HUES64 (cell line): ENCODE data around the gene AHRR.

Experiments
- H3K27ac ChIP-seq: 2 replicates; pipeline ENCODE4 v1.7.0; 2013; ENCODE audit warnings: low read depth, low read length, inconsistent platforms
- H3K27me3 ChIP-seq: 2 replicates; pipeline ENCODE4 v1.6.1; 2013; ENCODE audit warnings: mild to moderate bottlenecking, low read length; ENCODE audit not compliant: insufficient read depth
- H3K36me3 ChIP-seq: 2 replicates; pipeline ENCODE4 v1.6.1; 2013; ENCODE audit warnings: mild to moderate bottlenecking, low read length; ENCODE audit not compliant: insufficient read depth
- H3K4me1 ChIP-seq: 2 replicates; pipeline ENCODE4 v1.6.1; 2013; ENCODE audit warnings: mild to moderate bottlenecking, low read length, moderate library complexity; ENCODE audit not compliant: insufficient read depth
- H3K4me3 ChIP-seq: 2 replicates; pipeline ENCODE4 v1.5.1; 2013; ENCODE audit warnings: mild to moderate bottlenecking, low read length, moderate library complexity
- H3K9ac ChIP-seq: 2 replicates; pipeline ENCODE4 v1.6.1; 2013; ENCODE audit warnings: mild to moderate bottlenecking, low read depth, low read length
- H3K9me3 ChIP-seq: 2 replicates; pipeline ENCODE4 v1.6.1; 2013; ENCODE audit warnings: low read depth, low read length; ENCODE audit not compliant: insufficient read depth
- WGBS: fragments of 150-250, 120-280 bp; methylation state at CpG from one replicate; pipeline ENCODE4 v1.1.7; 2013; ENCODE audit warnings: missing lambda C conversion rate; 5-methylcytosine and 5-hydroxymethylcytosine counted together

The AHRR gene

GRCh38 chr5:433836-434235, 112.3 kb downstream of the AHRR start:
- Histone ChIP-seq H3K4me3 (no peak overlapping the region), H3K9me3 (no peaks in the 10 kb centered on the region), H3K36me3 (no peaks in the 10 kb centered on the region), H3K27ac (no peak overlapping the region), H3K9ac (no peak overlapping the region), H3K4me1 (no peaks in the 10 kb centered on the region), H3K27me3 (no peaks in the 10 kb centered on the region)
- WGBS, result 91% methylated on average over 16 of the region's 16 CpGs

- Histone ChIP-seq H3K4me1 (no peaks in the 10 kb centered on the region), H3K4me3 (no peak overlapping the region), H3K9ac (no peak overlapping the region), H3K27me3 (no peaks in the 10 kb centered on the region), H3K27ac (no peak overlapping the region), H3K36me3 (no peaks in the 10 kb centered on the region), H3K9me3 (no peaks in the 10 kb centered on the region)
- 92% methylated on average over 26 of the region's 26 CpGs for WGBS
Measured at GRCh38 chr5:434443-435146, 113.1 kb downstream of the AHRR start.

- no peaks in the 10 kb centered on the region for H3K9me3 ChIP-seq
- H3K4me3 ChIP-seq, result no peak overlapping the region
- no peak overlapping the region for H3K27ac ChIP-seq
- H3K36me3 ChIP-seq, result no peaks in the 10 kb centered on the region
- no peaks in the 10 kb centered on the region for H3K27me3 ChIP-seq
- WGBS, result 92% methylated on average over 27 of the region's 27 CpGs
- H3K4me1 ChIP-seq, result no peaks in the 10 kb centered on the region
- H3K9ac ChIP-seq, result no peak overlapping the region
Measured at GRCh38 chr5:435156-435790, 113.8 kb downstream of the AHRR start.

- Histone ChIP-seq H3K4me1 (no peaks in the 10 kb centered on the region), H3K27me3 (no peaks in the 10 kb centered on the region), H3K36me3 (no peaks in the 10 kb centered on the region), H3K27ac (no peak overlapping the region), H3K4me3 (no peak overlapping the region), H3K9ac (no peak overlapping the region), H3K9me3 (no peaks in the 10 kb centered on the region)
- 84% methylated on average over 18 of the region's 18 CpGs for WGBS
Measured at GRCh38 chr5:435961-436640, 114.6 kb downstream of the AHRR start.

GRCh38 chr5:436641-436975, 115.1 kb downstream of the AHRR start:
- 76% methylated on average over 5 of the region's 5 CpGs for WGBS
- no peaks in the 10 kb centered on the region for H3K4me1 ChIP-seq
- no peaks in the 10 kb centered on the region for H3K9me3 ChIP-seq
- no peaks in the 10 kb centered on the region for H3K36me3 ChIP-seq
- H3K27ac ChIP-seq, result no peak overlapping the region
- no peaks in the 10 kb centered on the region for H3K27me3 ChIP-seq
- no peak overlapping the region for H3K9ac ChIP-seq
- H3K4me3 ChIP-seq, result no peak overlapping the region

- Histone ChIP-seq H3K4me3 (no peak overlapping the region), H3K36me3 (no peaks in the 10 kb centered on the region), H3K9me3 (no peaks in the 10 kb centered on the region), H3K27me3 (no peaks in the 10 kb centered on the region), H3K27ac (no peak overlapping the region), H3K9ac (no peak overlapping the region), H3K4me1 (0 out of 2 replicates have a peak, but pooled peaks cover 3% of the 10 kb centered on the region)
- 91% methylated on average over 18 of the region's 18 CpGs for WGBS
Measured at GRCh38 chr5:437281-437771, 115.8 kb downstream of the AHRR start.

- 86% methylated on average over 14 of the region's 14 CpGs for WGBS
- H3K4me3 ChIP-seq, result no peak overlapping the region
- no peaks in the 10 kb centered on the region for H3K27me3 ChIP-seq
- no peak overlapping the region for H3K27ac ChIP-seq
- no peaks in the 10 kb centered on the region for H3K9me3 ChIP-seq
- H3K36me3 ChIP-seq, result no peaks in the 10 kb centered on the region
- H3K9ac ChIP-seq, result no peak overlapping the region
- 0 out of 2 replicates have a peak, but pooled peaks cover 3% of the 10 kb centered on the region for H3K4me1 ChIP-seq
Measured at GRCh38 chr5:438481-438981, 117.0 kb downstream of the AHRR start.

GRCh38 chr5:439181-439580, 117.7 kb downstream of the AHRR start:
- Histone ChIP-seq H3K9ac (no peak overlapping the region), H3K9me3 (no peaks in the 10 kb centered on the region), H3K4me3 (no peak overlapping the region), H3K4me1 (0 out of 2 replicates have a peak, but pooled peaks cover 6% of the 10 kb centered on the region), H3K36me3 (no peaks in the 10 kb centered on the region), H3K27ac (no peak overlapping the region), H3K27me3 (no peaks in the 10 kb centered on the region)
- WGBS, result 93% methylated on average over 8 of the region's 8 CpGs

- no peak overlapping the region for H3K9ac ChIP-seq
- H3K36me3 ChIP-seq, result no peaks in the 10 kb centered on the region
- 89% methylated on average over 14 of the region's 14 CpGs for WGBS
- no peaks in the 10 kb centered on the region for H3K27me3 ChIP-seq
- H3K27ac ChIP-seq, result no peak overlapping the region
- 0 out of 2 replicates have a peak, but pooled peaks cover 6% of the 10 kb centered on the region for H3K4me1 ChIP-seq
- no peak overlapping the region for H3K4me3 ChIP-seq
- no peaks in the 10 kb centered on the region for H3K9me3 ChIP-seq
Measured at GRCh38 chr5:439636-440035, 118.1 kb downstream of the AHRR start.

GRCh38 chr5:440401-441201, 119.1 kb downstream of the AHRR start:
- Histone ChIP-seq H3K27me3 (no peaks in the 10 kb centered on the region), H3K27ac (no peak overlapping the region), H3K36me3 (no peaks in the 10 kb centered on the region), H3K4me1 (0 out of 2 replicates have a peak, but pooled peaks cover 6% of the 10 kb centered on the region), H3K9me3 (no peaks in the 10 kb centered on the region), H3K9ac (no peak overlapping the region), H3K4me3 (no peak overlapping the region)
- 87% methylated on average over 18 of the region's 18 CpGs for WGBS
